ENCODE measurements around the gene TAAR2.

GRCh38 chr6:132589454-132589853 lies 34.6 kb downstream of the TAAR2 start, which contains the start of gene TAAR5:
- no peak for TF ChIP-seq CTCF (IDR thresholded peaks at IDR 0.05)
- no peak for TF ChIP-seq POLR2A (IDR thresholded peaks at IDR 0.05)
